GM21825 (cell line): ENCODE results near the gene TRAFD1.
"Not testable (repeated sequence)": the region's sequence is repeated elsewhere in the genome, so short reads cannot be mapped to it uniquely, and the experiment has no call there.

ENCODE experiments used
- ATAC-seq: cut with Tn5 transposase; IDR thresholded peaks from one replicate; pipeline ENCODE4 v1.9.1; 2021; ENCODE audit warnings: mild to moderate bottlenecking, moderate library complexity; ENCODE audit not compliant: unreplicated experiment

The TRAFD1 gene

GRCh38 chr12:112153181-112153892, 28.0 kb downstream of the TRAFD1 start:
- ATAC-seq = no peak

DNA sequence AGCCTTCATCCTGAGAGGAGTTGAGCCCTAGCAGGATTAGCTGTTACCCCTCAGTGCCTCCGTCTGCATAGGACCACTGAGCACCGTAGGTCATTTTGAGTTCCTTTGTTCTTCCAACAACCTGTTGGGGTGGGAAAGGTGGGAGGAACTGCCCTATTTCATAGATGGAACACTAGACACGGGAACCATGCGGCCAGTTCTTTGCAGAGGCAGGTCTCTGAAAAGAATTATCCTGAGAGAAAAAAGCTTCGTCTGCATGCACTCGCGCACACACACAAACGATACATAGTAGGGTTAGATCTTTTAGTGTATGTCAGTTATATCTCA, 28.5 kb downstream of the TRAFD1 start:
- ATAC-seq = no peak

GRCh38 chr12:112158461-112159145, 33.2 kb downstream of the TRAFD1 start:
- ATAC-seq = not testable (repeated sequence)

DNA sequence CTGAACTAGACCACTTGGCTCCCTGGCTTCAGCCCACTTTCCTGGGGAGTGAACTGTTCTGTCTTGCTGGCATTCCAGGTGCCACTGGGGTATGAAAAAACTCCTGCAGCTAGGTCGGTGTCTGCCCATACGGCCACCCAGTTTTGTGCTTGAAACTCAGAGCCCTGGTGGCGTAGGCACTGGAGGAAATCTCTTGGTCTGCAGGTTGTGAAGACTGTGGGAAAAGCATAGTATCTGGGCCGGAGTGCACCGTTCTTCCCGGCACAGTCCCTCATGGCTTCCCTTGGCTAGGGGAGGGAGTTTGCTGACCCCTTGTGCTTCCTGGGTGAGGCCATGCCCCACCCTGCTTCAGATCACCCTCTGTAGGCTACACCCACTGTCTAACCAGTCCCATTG, 33.8 kb downstream of the TRAFD1 start:
- no peak for ATAC-seq

GRCh38 chr12:112160611-112161010, 35.3 kb downstream of the TRAFD1 start:
- no peak for ATAC-seq

DNA sequence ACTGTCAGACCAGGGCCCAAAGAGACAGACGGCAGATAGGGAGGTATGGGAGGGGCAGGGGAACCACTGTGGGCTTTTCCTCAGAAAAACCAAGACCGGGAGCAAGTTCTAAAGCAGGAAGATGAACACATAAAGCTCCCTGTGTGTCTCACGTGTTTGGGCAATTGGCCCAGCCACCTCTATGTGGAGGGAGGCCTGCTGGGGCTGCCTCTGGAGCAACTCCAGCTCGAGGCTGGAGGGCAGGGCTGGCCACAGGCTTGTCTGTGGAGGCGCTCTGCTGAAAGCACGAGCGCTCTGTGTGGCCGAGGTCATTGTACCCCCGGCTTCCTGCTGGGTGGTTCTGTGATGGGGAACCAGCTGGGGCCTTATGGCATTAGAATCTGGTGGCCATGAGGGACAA, 36.4 kb downstream of the TRAFD1 start:
- no peak for ATAC-seq

- ATAC-seq = no peak
These were observed 37.0 kb downstream of the TRAFD1 start for GRCh38 chr12:112162241-112162790.

GRCh38 chr12:112163056-112163455, 37.7 kb downstream of the TRAFD1 start:
- no peak for ATAC-seq

- ATAC-seq = no peak
These were observed 38.2 kb downstream of the TRAFD1 start for GRCh38 chr12:112163471-112163991.

DNA sequence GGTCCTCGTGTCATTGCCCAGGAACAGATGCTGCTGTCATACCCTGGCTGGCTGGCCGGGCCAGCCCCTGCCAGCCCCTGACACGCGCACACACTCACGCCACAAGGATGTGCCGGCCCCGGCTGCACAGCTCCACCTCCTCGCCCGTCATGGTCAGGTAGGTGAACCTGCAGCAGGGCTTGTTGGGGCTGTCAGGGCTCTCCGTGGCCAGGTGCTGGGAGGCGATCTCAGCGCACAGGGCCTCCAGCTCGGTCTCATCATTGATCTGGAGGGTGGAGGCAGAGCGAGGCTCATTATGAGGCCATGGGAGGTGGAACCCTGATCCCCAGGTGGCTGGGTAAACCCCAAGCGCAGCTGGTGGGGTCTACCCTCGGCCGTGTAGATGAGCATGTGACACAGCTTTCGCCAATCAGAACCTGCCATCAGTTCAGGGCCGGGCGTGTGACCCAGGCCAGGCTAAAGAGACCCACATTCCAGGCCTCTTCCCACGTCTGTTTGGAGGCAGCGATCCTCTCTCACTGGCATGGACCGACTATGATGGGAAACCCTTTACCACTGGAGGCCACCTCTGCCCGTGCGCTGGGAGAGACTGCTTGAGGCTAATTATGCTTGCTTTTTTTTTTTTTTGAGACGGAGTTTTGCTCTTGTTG, 38.8 kb downstream of the TRAFD1 start:
- ATAC-seq = no peak

GRCh38 chr12:112165624-112166023, 40.3 kb downstream of the TRAFD1 start:
- ATAC-seq = no peak

GRCh38 chr12:112166051-112167015, 41.0 kb downstream of the TRAFD1 start:
- no peak for ATAC-seq

DNA sequence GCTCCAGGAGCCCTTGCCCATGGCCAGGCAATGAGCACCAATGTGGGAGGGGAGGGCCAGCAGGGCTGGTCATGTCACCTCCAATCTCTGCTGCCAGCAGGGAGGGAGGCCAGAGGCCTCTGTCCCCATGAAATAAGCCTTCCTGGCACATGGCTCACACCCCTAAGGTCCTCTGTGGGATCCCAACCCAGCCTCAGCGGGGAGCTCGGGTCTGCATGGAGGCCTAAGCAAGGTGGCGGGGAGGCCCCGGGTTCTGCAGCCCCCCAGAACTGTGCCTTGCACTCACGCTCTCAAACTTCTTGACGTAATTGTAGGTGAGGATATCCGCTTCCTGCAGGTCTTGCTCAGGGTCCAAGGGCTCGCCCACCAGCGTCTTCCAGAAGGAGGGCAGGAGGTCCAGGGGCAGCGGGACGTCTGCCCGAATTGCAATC, 41.7 kb downstream of the TRAFD1 start:
- ATAC-seq = no peak

DNA sequence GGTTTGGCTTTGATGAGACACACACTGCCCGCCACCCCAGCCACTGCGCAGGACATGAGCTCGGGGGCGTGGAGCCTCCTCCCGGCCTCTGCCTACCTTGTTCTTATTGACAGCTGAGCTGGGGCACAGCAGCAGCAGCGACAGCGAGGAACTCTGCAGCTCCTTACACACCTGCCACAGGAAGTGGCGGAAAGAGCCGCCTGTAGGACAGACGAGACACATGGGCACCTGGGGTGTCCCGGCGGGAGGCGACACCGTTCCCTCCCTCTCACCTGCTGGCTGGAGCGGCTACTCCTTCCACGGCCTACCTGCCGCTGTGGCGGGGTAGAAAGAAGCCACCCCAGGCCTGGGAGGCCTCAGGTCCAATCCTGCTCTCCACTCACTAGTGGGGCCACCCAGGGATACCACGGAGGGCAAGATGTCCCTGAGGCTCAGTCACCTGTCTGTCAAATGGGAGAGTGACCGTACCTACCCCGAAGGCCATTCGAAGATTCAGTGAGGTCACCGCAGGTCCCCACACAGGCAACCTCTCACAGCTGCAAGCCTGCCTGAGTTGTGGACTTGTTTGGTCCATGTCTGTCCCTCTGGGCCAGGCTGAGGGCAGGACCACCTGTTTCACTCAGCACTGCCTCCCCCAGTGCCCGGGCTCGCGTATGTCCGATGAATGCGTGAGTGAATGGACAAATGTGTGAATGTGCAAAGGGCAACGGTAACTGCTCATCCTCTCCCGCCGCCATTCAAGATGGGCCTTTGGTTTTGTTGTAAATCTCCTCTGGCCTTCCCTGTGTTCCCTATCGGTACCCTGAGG, 42.6 kb downstream of the TRAFD1 start:
- no peak for ATAC-seq

- no peak for ATAC-seq
These were observed 43.2 kb downstream of the TRAFD1 start for GRCh38 chr12:112168561-112168971.

DNA sequence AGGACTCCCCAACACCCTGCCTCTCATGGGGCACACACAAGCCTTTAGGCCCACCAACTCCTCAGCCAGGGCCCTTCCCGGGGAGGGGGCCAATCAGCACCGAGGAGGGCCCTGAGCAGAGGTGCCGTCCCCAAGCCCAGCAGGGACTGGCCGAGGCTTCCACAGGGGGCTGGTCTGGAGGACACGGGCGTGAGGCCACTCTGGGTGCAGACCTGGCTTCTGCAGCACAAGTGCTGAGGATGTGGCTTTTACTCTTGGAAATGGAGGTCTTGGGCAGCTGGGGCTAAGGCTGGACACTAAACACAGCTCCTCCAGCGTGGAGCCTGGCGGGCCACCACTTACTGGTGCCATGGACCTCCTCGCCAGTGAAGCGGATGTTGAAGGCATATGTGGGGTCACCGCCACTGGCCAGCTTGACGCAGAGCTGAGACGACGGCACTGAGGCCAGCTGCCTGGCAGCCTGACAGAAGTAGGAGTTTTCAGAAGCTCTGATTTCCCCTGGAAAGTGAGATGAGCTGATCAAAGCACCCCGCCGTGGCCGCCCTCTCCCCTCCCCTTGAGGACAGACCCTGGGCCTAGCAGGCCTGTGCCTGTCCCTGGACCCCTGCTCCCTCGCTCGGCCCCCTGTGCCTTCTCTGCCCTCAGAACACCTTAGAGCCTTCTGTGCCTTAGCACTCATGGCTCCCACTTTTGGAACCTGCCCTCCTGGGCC, 44.0 kb downstream of the TRAFD1 start:
- no peak for ATAC-seq

GRCh38 chr12:112169966-112170365, 44.6 kb downstream of the TRAFD1 start:
- ATAC-seq = no peak

DNA sequence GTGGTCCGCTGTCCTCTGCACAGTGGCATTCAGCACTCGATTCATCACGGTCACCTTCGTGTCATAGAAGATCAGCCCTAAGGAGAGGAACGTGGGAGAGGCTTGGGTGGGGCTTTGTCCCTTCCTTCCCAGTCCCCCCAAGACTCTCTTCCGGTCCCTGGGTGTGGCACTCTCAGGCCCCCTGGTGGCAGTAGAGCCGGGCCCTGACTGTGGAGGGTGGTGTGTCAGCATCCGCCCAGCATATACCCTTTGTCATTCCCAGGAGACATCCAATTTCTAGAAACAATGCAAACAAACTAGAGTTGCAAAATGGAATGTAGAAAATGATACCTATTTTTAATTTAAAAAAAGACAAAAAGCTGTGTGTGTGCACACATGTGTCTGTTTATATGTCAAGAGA, 45.0 kb downstream of the TRAFD1 start:
- ATAC-seq = no peak

DNA sequence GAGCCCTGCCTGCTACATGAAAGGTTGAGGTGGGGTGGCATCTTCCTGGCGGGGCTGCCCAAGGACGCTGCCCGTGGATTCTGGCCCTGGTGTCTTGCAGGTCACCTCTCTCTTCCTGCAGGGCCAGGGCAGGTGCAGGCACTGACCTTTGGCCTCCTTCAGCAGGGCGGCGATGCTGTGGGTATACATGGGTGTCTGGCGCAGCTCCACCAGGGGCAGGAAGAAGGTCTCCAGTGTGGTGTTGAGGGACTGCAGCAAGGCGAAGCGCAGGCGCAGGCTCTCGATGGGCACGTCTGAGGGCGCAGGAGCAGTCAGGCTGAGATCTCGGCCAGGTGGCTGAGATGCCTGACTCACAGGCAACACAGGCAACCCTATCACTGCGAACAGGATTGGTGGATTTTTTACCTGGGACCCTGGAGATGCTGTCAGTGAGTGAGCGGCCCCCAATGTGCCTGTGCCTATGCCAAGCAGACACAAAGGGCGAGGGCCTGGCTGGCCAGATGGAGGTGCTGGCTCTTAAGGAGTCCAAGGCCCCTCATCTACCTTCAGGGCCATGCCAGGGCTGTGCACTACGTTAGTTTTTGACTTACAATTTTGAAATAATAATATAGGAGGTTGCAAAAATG, 45.7 kb downstream of the TRAFD1 start:
- no peak for ATAC-seq
